GM18858 (cell line): ENCODE results near the gene NKAIN4.

Experiments
- ATAC-seq: cut with Tn5 transposase; IDR thresholded peaks from one replicate; pipeline ENCODE4 v1.9.1; 2021; ENCODE audit not compliant: unreplicated experiment

The NKAIN4 gene

GRCh38 chr20:63198606-63199005, 55.7 kb downstream of the NKAIN4 start:
- no peak for ATAC-seq

GRCh38 chr20:63196768-63197470, 57.3 kb downstream of the NKAIN4 start:
- no peak for ATAC-seq

- no peak for ATAC-seq
These were observed 59.5 kb downstream of the NKAIN4 start for GRCh38 chr20:63194797-63195173.

- no peak for ATAC-seq
These were observed 60.1 kb downstream of the NKAIN4 start for GRCh38 chr20:63194007-63194796.

- no peak for ATAC-seq
These were observed 61.5 kb downstream of the NKAIN4 start for GRCh38 chr20:63192721-63193120.

- no peak for ATAC-seq
These were observed 62.9 kb downstream of the NKAIN4 start for GRCh38 chr20:63191400-63191799.

GRCh38 chr20:63190828-63191227, 63.4 kb downstream of the NKAIN4 start:
- ATAC-seq: no peak
